ENCODE results near the gene BAZ1A. TPM values are rescaled to one million over a fixed set of nuclear protein-coding genes. Genes with fewer than 3 reads are reported as not detected.

Gene BAZ1A
- total and polyA plus RNA-seq, 2 of the 8 experiments (the other 6 are each of a cell fraction or from before 2014, with no cell fraction given), result 8.0 to 23.1 TPM

DNA sequence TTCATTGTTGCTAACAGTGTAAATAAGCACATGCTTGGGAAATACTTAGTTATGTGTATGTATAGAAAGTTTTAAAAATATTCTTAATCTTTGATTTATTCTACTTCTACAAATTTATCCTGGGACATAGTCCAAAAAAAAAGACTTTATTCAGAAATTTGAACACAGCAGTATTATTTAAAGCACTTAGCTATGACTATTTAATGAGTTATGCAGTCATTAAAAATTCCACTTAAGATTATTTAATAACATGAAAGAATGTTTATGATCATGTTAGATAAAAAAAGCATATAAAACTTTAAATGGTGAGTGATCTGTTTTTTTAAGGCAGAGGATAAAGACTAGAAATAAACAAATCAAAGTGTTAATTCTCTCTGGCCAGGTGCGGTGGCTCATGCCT, 78.3 kb downstream of the BAZ1A start:
- no peak overlapping the region for H4K91ac ChIP-seq (replicated peaks; ENCODE audit: insufficient read length, low read length)
- H3K56ac ChIP-seq (replicated peaks; ENCODE audit: insufficient read length, low read depth, low read length), result no peak overlapping the region
- no peak overlapping the region for H2BK120ac ChIP-seq (replicated peaks; ENCODE audit: low read depth, low read length)
- H3K27ac ChIP-seq (ENCODE audit: low read depth, low read length), result no peak overlapping the region
- H3K4ac ChIP-seq (replicated peaks; ENCODE audit: insufficient read length, low read depth, low read length), result no peak overlapping the region
- no peak overlapping the region for H3K14ac ChIP-seq (ENCODE audit: insufficient read length)
- H2BK12ac ChIP-seq (ENCODE audit: low read depth, low read length), result no peak overlapping the region
- ChIA-PET POLR2A (ENCODE audit: partially characterized antibody) (no interaction called here), CTCF (ENCODE audit: partially characterized antibody) (interaction anchor here (0.7 to 1.4 kb wide), 2 partner anchors 74 to 429 kb away, joined by 3 to 6 read pairs; no protein-coding TSS in a partner anchor)
- no peaks in the 10 kb centered on the region for H3K27me3 ChIP-seq (replicated peaks in 1 of 4; ENCODE audit: control insufficient read depth in 3 of 4, extremely low read depth in 1 of 4, insufficient read depth in 3 of 4, low read length in 3 of 4)
- DNase-seq (ENCODE audit: low read depth in 1 of 2, low spot score in 2 of 2) (no peak), FAIRE-seq (no peak)
- no peaks in the 10 kb centered on the region for H3K23me2 ChIP-seq (ENCODE audit: low read depth, low read length)
- no peak overlapping the region for H2BK20ac ChIP-seq (ENCODE audit: low read length)
- H4K8ac ChIP-seq (ENCODE audit: extremely low read depth, insufficient read depth, low read length), result no peak overlapping the region
- no peak overlapping the region for H3K4me2 ChIP-seq (ENCODE audit: insufficient read depth in 1 of 2, low read depth in 2 of 2, low read length in 2 of 2)
- H4K5ac ChIP-seq (ENCODE audit: insufficient read length, low read depth, low read length), result no peak overlapping the region
- H2AFZ ChIP-seq (ENCODE audit: low read length), result no peak overlapping the region
- no peak overlapping the region for H3K4me3 ChIP-seq (ENCODE audit: extremely low read depth in 1 of 4, insufficient read depth in 2 of 4, low read depth in 3 of 4, low read length in 4 of 4)
- H2BK15ac ChIP-seq (ENCODE audit: low read length), result no peak overlapping the region
- H3K9ac ChIP-seq (replicated peaks in 1 of 4; ENCODE audit: extremely low read depth in 1 of 4, low read depth in 3 of 4, low read length in 3 of 4), result no peak overlapping the region
- no peaks in the 10 kb centered on the region for H3K79me1 ChIP-seq (ENCODE audit: low read depth, low read length)
- no peaks in the 10 kb centered on the region for H3K79me2 ChIP-seq (ENCODE audit: control insufficient read depth in 1 of 2, insufficient read depth in 2 of 2, low read length in 2 of 2)
- no peak overlapping the region for H2AK5ac ChIP-seq (ENCODE audit: low read depth, low read length)
- H3K23ac ChIP-seq (ENCODE audit: insufficient read length), result no peak overlapping the region
- H3K18ac ChIP-seq (ENCODE audit: extremely low read depth, low read length), result no peak overlapping the region
- H4K20me1 ChIP-seq (replicated peaks in 1 of 2; ENCODE audit: control insufficient read depth in 1 of 2, insufficient read depth in 2 of 2, low read length in 2 of 2), result no peaks in the 10 kb centered on the region
- H3K36me3 ChIP-seq (ENCODE audit: control insufficient read depth in 2 of 4, insufficient read depth in 4 of 4, low read length in 3 of 4), result peaks cover 0 to 31% (median 12%) of the 10 kb centered on the region in 4 experiments; a peak in 5 of 8 replicates
- H2BK5ac ChIP-seq (ENCODE audit: low read depth, low read length), result no peak overlapping the region
- no peaks in the 10 kb centered on the region for H3K4me1 ChIP-seq (replicated peaks in 1 of 4; ENCODE audit: control insufficient read depth in 3 of 4, insufficient read depth in 4 of 4, low read length in 3 of 4)
- WGBS, 2 experiments (ENCODE audit: extremely low coverage in 1 of 2, insufficient coverage in 1 of 2, insufficient read length in 1 of 2, insufficient replicate concordance in 2 of 2, low coverage in 1 of 2, low lambda C conversion rate in 2 of 2, missing lambda C conversion rate in 1 of 2), result 100% methylated on average over 1 of the region's 1 CpG; no CpG with 5 or more reads in 1 of the 2 experiments
- peaks cover 9 to 11% of the 10 kb centered on the region in 2 experiments; a peak in 2 of 4 replicates for H3K9me3 ChIP-seq (ENCODE audit: insufficient read depth in 2 of 2, low read depth in 1 of 2, low read length in 1 of 2)
- TF ChIP-seq EZH2 (IDR thresholded peaks at IDR 0.05; ENCODE audit: low read depth, low read length, severe bottlenecking) (no peak), SP1 (IDR thresholded peaks at IDR 0.05; ENCODE audit: low read depth, low read length) (no peak), HDAC6 (IDR thresholded peaks at IDR 0.05; ENCODE audit: low read depth, low read length) (no peak), RXRA (IDR thresholded peaks at IDR 0.05; ENCODE audit: insufficient read depth, low read depth, low read length) (no peak), EP300 (IDR thresholded peaks at IDR 0.05; ENCODE audit: borderline replicate concordance in 1 of 2, low read depth in 2 of 2, low read length in 2 of 2) (no peak), TEAD4 (IDR thresholded peaks at IDR 0.05; ENCODE audit: low read depth, low read length) (no peak), YY1 (IDR thresholded peaks at IDR 0.05; ENCODE audit: low read depth, low read length) (no peak), GABPA (IDR thresholded peaks at IDR 0.05; ENCODE audit: borderline replicate concordance, insufficient read depth, low read length) (no peak), JUN (IDR thresholded peaks at IDR 0.05; ENCODE audit: low read depth, low read length) (no peak), RFX5 (IDR thresholded peaks at IDR 0.05; ENCODE audit: borderline replicate concordance, low read depth, low read length) (no peak), SIRT6 (IDR thresholded peaks at IDR 0.05; ENCODE audit: low read length) (no peak)
- TF ChIP-seq, protein P1, sequence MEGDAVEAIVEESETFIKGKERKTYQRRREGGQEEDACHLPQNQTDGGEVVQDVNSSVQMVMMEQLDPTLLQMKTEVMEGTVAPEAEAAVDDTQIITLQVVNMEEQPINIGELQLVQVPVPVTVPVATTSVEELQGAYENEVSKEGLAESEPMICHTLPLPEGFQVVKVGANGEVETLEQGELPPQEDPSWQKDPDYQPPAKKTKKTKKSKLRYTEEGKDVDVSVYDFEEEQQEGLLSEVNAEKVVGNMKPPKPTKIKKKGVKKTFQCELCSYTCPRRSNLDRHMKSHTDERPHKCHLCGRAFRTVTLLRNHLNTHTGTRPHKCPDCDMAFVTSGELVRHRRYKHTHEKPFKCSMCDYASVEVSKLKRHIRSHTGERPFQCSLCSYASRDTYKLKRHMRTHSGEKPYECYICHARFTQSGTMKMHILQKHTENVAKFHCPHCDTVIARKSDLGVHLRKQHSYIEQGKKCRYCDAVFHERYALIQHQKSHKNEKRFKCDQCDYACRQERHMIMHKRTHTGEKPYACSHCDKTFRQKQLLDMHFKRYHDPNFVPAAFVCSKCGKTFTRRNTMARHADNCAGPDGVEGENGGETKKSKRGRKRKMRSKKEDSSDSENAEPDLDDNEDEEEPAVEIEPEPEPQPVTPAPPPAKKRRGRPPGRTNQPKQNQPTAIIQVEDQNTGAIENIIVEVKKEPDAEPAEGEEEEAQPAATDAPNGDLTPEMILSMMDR (IDR thresholded peaks at IDR 0.05; ENCODE audit: control extremely low read depth in 1 of 3, insufficient read depth in 1 of 3, low read depth in 1 of 3, low read length in 3 of 3), result no peak
